Motor neuron (in vitro differentiated cells): ENCODE data around the gene PLEKHG5. TPM values are rescaled to one million over a fixed set of nuclear protein-coding genes. Genes with fewer than 3 reads are reported as not detected.

Experiments
- ATAC-seq, 8 experiments: fragments of 200-7000 bp; cut with Tn5 transposase; replicated peaks in 6 of 8; 2 replicates each; pipeline ENCODE4 v1.8.0; 2021; ENCODE audit warnings: mild to moderate bottlenecking in 8 of 8, moderate library complexity in 8 of 8
- H3K27ac ChIP-seq, 2 donors: fragments of 250-450 bp; sonication (Bioruptor Pico); 2 replicates each; pipeline ENCODE4 v1.9.0; 2021; ENCODE audit warnings: antibody characterized with exemption in 2 of 2, mild to moderate bottlenecking in 2 of 2, moderate library complexity in 1 of 2
- H3K4me1 ChIP-seq, 2 donors: fragments of 250-450 bp; sonication (Bioruptor Pico); replicated peaks in 1 of 2; 2 replicates each; pipeline ENCODE4 v1.6.1; 2021; ENCODE audit warnings: antibody characterized with exemption in 2 of 2, mild to moderate bottlenecking in 2 of 2, moderate library complexity in 1 of 2
- H3K4me3 ChIP-seq, 5 donors: fragments of 250-450 bp; sonication (Bioruptor Pico); 2 replicates each; pipeline ENCODE4 v1.9.0; 2021; ENCODE audit warnings: antibody characterized with exemption in 5 of 5, mild to moderate bottlenecking in 5 of 5, moderate library complexity in 4 of 5
- WGBS, 10 experiments: fragments of 450-650 bp; shearing (Covaris generic); methylation state at CpG; one replicate each; pipeline ENCODE4 v1.0.0; 2022; 5-methylcytosine and 5-hydroxymethylcytosine counted together
- in situ Hi-C, 9 experiments: fragments of 400-800 bp; cut with MboI; loops; one replicate each; pipeline ENCODE4 v1.15.0; 2021; ENCODE audit warnings: low sequenced_read_pairs in 9 of 9, low pct_unique_long_range_greater_than_20kb in 2 of 9; ENCODE audit not compliant: unreplicated experiment in 9 of 9
- total RNA-seq, 8 experiments: library from RNA; unstranded; fragments of 300-600 nt; gene quantifications; 2 replicates each; pipeline versions ENCODE4 v1.2.3 to v1.2.4, GENCODE V29; 2022

The PLEKHG5 gene
- total RNA-seq, 8 experiments from 2014 or later, result 1.7 to 16.7 (median 8.4) TPM

DNA sequence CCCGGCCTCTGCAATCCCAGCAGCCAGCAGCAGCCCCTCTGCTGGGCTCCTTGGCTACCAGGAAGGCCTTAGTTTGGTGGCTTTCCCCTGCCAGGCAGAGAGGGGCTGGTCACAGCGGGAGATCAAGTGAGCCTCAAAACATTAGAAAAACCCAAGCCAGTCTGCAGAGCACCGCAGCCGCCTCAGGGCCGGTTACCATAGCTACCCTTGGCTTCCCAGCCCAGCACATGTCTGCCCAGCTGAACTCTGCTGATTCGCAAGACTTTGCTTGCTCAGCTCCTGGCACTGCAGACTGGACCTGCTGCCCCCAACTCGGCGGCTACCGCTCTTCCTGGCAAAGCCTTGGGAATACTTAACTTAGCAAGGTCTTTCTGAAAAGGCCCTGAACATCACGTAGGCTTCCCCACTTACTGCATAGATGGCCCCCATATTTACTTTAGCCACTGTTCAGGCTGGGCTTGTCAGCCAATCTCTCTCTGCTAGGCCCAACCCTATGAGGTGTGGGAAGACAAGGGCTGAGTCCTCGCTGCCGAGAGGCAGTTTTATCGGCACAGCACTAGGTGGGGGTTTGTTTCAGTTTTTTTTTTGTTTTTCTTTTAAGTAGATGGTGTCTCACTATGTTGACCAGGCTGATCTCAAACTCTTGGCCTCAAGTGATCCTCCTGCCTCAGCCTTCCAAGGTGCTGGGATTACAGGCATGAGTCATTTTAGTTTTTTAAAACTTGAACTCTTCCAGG is 28.6 kb upstream of the PLEKHG5 start:
- WGBS, 10 experiments, result 4 to 80% (median 12%) methylated on average over 2 to 8 of the region's 13 CpGs
- no peak overlapping the region for H3K27ac ChIP-seq
- no peak overlapping the region for H3K4me3 ChIP-seq
- peak; percentile 91 to 98 (median 95) for ATAC-seq
- peaks cover 16 to 24% of the 10 kb centered on the region in 2 donors for H3K4me1 ChIP-seq
- in situ Hi-C loops, result no loop called here

DNA sequence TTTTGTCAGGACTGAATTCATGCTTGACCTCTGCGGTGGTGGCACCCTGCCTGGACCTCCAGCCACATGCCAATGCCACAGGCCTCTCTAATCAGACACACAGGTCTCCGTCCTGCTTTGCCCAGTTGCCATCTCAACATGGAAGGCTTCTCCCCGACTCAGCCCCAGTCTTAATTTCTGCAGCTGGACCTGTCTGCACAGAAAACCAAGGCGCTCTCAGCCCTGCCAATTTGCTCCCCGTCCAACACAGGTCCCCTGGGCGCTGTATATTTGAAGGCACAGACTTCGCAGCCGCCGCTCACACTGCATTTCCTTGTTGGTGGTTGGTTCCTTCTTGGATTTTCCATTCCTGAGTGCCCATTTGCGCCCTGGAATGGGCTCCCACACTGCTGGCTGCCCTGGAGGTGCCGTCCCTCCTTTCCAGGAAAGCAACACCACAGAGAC is 28.0 kb upstream of the PLEKHG5 start:
- Histone ChIP-seq H3K27ac (no peak overlapping the region), H3K4me3 (no peak overlapping the region), H3K4me1 (peaks cover 16 to 24% of the 10 kb centered on the region in 2 donors)
- ATAC-seq, result peak in 3 of 8 experiments; percentile 8 to 44 (median 13)
- 20 to 100% (median 59%) methylated on average over 1 to 10 of the region's 11 CpGs for WGBS, 10 experiments
- in situ Hi-C loops, result no loop called here

DNA sequence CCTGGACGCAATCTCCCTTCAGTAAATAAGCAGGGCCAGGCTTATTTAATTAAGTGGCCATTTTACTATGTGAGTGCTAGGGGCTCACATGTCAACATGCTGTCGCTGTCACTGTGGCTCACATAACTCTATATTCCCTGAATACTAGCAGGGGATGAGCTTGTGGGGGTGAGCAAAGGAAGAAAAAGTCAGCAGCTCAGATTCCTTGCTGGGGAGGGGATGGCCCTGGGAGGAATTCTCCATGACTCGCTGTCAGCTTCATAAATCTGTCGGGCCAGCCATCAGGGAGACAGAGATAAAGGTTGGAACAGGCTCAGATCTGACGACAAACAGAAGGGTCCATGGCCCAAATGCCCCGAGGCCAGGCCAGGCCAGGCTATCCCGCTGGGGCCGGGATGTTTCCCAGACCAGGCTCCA is 26.0 kb upstream of the PLEKHG5 start:
- no peak overlapping the region for H3K27ac ChIP-seq
- no peak overlapping the region for H3K4me3 ChIP-seq
- WGBS, 10 experiments, result 31 to 93% (median 60%) methylated on average over 1 to 8 of the region's 8 CpGs; no CpG with 5 or more reads in 1 of the 10 experiments
- no peak for ATAC-seq
- H3K4me1 ChIP-seq, result peaks cover 20 to 32% of the 10 kb centered on the region in 2 donors
- in situ Hi-C loops, result no loop called here

- no peak for ATAC-seq
- in situ Hi-C loops, result no loop called here
- peaks cover 20 to 36% of the 10 kb centered on the region in 2 donors for H3K4me1 ChIP-seq
- WGBS, 10 experiments, result 40 to 100% (median 92%) methylated on average over 2 to 4 of the region's 4 CpGs; no CpG with 5 or more reads in 3 of the 10 experiments
- H3K27ac ChIP-seq, result no peak overlapping the region
- no peak overlapping the region for H3K4me3 ChIP-seq
Measured at GRCh38 chr1:6515771-6516170, 24.3 kb upstream of the PLEKHG5 start.

DNA sequence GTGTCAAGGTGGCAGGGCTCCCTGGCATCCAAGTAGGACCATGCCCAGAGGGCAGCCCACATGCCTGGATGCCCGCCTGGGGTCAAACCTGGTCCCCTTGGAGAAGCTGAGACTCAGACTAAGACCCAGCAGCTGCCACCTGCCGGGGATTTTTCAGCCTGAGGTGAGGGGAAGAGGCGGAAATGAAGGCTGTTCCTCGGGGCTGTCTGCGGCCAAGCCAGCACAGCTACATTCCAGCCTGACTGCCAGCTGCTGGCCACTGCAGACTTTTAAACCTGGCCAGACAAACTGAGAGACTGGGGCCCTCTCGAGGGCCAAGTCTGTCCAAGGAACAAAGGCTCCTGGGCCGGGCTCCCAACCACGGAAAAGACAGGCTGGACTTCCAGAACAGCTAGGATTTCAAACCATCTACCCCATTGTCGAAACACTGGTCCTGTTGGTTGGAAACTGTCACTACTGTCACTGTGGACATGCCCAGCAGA is 21.9 kb upstream of the PLEKHG5 start:
- Histone ChIP-seq H3K4me1 (peaks cover 4 to 23% of the 10 kb centered on the region in 2 donors), H3K4me3 (no peak overlapping the region), H3K27ac (no peak overlapping the region)
- in situ Hi-C loops, result no loop called here
- WGBS, 10 experiments, result 0 to 90% (median 71%) methylated on average over 1 to 6 of the region's 9 CpGs; no CpG with 5 or more reads in 6 of the 10 experiments
- ATAC-seq, result peak in 1 of 8 experiments; percentile 49

- 73 to 100% (median 100%) methylated on average over 1 to 4 of the region's 8 CpGs; no CpG with 5 or more reads in 6 of the 10 experiments for WGBS, 10 experiments
- in situ Hi-C loops, result no loop called here
- Histone ChIP-seq H3K27ac (no peak overlapping the region), H3K4me3 (no peak overlapping the region), H3K4me1 (peaks cover 4 to 23% of the 10 kb centered on the region in 2 donors)
- ATAC-seq, result no peak
Measured at GRCh38 chr1:6512908-6513280, 21.4 kb upstream of the PLEKHG5 start.

GRCh38 chr1:6512245-6512907 is 20.9 kb upstream of the PLEKHG5 start:
- 47 to 100% (median 75%) methylated on average over 2 to 8 of the region's 19 CpGs; no CpG with 5 or more reads in 6 of the 10 experiments for WGBS, 10 experiments
- no peak overlapping the region for H3K4me3 ChIP-seq
- in situ Hi-C loops, result no loop called here
- peak in 2 of 8 experiments; percentile 4 to 5 for ATAC-seq
- peaks cover 4 to 19% of the 10 kb centered on the region in 2 donors for H3K4me1 ChIP-seq
- H3K27ac ChIP-seq, result no peak overlapping the region

- in situ Hi-C loops, result no loop called here
- H3K27ac ChIP-seq, result no peak overlapping the region
- H3K4me3 ChIP-seq, result no peak overlapping the region
- peaks cover 4 to 19% of the 10 kb centered on the region in 2 donors for H3K4me1 ChIP-seq
- 60 to 90% (median 76%) methylated on average over 2 to 4 of the region's 16 CpGs; no CpG with 5 or more reads in 5 of the 10 experiments for WGBS, 10 experiments
- peak in 5 of 8 experiments; percentile 38 to 80 (median 65) for ATAC-seq
Measured at GRCh38 chr1:6511561-6512244, 20.2 kb upstream of the PLEKHG5 start.

GRCh38 chr1:6511056-6511455 is 19.6 kb upstream of the PLEKHG5 start:
- 63 to 100% (median 74%) methylated on average over 2 to 4 of the region's 6 CpGs; no CpG with 5 or more reads in 6 of the 10 experiments for WGBS, 10 experiments
- H3K4me1 ChIP-seq, result peaks cover 4 to 23% of the 10 kb centered on the region in 2 donors
- no peak overlapping the region for H3K4me3 ChIP-seq
- peak in 3 of 8 experiments; percentile 2 to 3 (median 2) for ATAC-seq
- H3K27ac ChIP-seq, result no peak overlapping the region
- in situ Hi-C loops, result no loop called here

DNA sequence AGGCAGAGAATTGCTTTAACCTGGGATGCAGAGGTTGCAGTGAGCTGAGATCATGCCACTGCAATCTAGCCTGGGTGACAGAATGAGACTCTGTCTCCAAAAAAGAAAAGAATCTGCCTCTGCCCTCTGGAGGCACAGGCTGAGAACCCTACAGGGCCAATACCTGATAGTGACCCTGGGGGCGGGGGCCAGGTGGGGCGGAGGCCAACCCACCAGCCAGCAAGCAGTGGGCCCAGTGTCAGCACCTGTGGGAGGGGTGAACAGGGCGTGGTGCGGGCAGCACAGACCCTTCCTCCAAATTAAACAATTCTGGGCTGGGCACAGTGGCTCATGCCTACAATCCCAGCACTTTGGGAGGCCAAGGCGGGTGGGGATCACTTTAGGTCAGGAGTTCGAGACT is 19.0 kb upstream of the PLEKHG5 start:
- 95% methylated on average over 5 of the region's 6 CpGs; no CpG with 5 or more reads in 9 of the 10 experiments for WGBS, 10 experiments
- ATAC-seq, result peak in 4 of 8 experiments; percentile 2 to 33 (median 16)
- no peak overlapping the region for H3K4me3 ChIP-seq
- H3K27ac ChIP-seq, result no peak overlapping the region
- in situ Hi-C loops, result no loop called here
- peaks cover 4 to 23% of the 10 kb centered on the region in 2 donors for H3K4me1 ChIP-seq

GRCh38 chr1:6509919-6510291 is 18.4 kb upstream of the PLEKHG5 start:
- Histone ChIP-seq H3K4me1 (peaks cover 4 to 23% of the 10 kb centered on the region in 2 donors), H3K4me3 (no peak overlapping the region), H3K27ac (no peak overlapping the region)
- 53 to 88% (median 82%) methylated on average over 1 to 7 of the region's 10 CpGs; no CpG with 5 or more reads in 4 of the 10 experiments for WGBS, 10 experiments
- ATAC-seq, result peak in 6 of 8 experiments; percentile 4 to 33 (median 22)
- in situ Hi-C loops, result no loop called here

- in situ Hi-C loops, result no loop called here
Measured at GRCh38 chr1:6509220-6509918, 17.9 kb upstream of the PLEKHG5 start.

More at GRCh38 chr1:6509220-6509918, 17.9 kb upstream of the PLEKHG5 start:
- Histone ChIP-seq H3K4me1 (peaks cover 4 to 23% of the 10 kb centered on the region in 2 donors), H3K27ac (no peak overlapping the region), H3K4me3 (no peak overlapping the region)
- no peak for ATAC-seq
- WGBS, 10 experiments, result 60 to 85% (median 77%) methylated on average over 1 to 18 of the region's 20 CpGs; no CpG with 5 or more reads in 6 of the 10 experiments
